M059J (cell line): ENCODE results near the gene C1orf174. TPM values are rescaled to one million over a fixed set of nuclear protein-coding genes. Genes with fewer than 3 reads are reported as not detected.
A peak's percentile ranks its signal among the peaks of the same experiment; 100 is the strongest.

Experiments
- DNase-seq: peaks from one replicate; pipeline ENCODE4 v3.0.0-alpha.2; 2012; ENCODE audit warnings: low read depth
- total RNA-seq: library from RNA; depleted of rRNA; stranded (reverse); fragments of >200 nt; shearing (Covaris generic); gene quantifications from 2 replicates; pipeline ENCODE4 v1.2.3, GENCODE V29; 2014; rRNA removed

Gene C1orf174
- total RNA-seq = 34.7 and 43.5 TPM in 2 replicates

GRCh38 chr1:3900150-3900968, at the start of gene C1orf174:
Gene C1orf174, minus strand, starts transcription at chr1:3900272. Its CDS starts 86 bp downstream, at chr1:3900186.
- peak; percentile 94 for DNase-seq

GRCh38 chr1:3948344-3948743, 48.3 kb upstream of the C1orf174 start:
- peak; percentile 38 for DNase-seq

- no peak for DNase-seq
Observed at GRCh38 chr1:3945916-3946840, 46.1 kb upstream of the C1orf174 start.

DNA sequence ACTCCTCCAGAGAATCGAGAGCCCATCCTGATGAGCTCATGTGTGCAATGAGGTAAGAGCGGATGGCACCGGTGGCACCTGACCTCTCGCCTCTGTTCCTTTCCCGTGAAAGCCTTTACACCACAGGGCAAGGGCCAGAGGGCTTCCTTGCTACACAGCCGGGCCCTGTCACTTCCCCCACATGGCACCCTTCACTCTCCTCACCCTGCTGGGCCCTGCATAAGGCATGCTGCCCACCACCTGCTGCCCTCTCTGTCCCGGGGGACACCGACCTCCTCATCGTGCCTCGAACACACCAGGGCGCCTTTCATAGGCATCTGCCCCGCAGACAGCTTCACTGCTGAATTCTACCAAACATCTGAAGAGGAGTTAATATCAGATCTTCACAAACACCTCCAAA, 45.1 kb upstream of the C1orf174 start:
- no peak for DNase-seq

- DNase-seq = no peak
Observed at GRCh38 chr1:3944578-3945125, 44.6 kb upstream of the C1orf174 start.

GRCh38 chr1:3943806-3944577, 43.9 kb upstream of the C1orf174 start:
- no peak for DNase-seq

DNA sequence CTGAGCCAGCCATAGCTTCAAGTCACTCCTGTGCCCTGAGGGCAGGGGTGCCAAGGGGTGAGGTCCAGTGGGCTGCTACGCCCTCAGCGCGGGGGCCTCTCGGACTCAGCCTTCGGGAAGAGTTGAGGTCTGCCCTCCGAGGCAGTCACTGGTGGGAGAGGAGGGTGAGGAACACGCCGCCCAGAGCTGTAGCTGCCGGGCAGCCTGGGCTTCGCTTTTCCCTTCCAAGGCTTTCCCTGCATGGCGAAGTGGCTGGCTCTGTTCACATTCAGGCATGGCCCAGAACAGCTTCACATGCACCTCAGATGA, 43.0 kb upstream of the C1orf174 start:
- DNase-seq = no peak

DNA sequence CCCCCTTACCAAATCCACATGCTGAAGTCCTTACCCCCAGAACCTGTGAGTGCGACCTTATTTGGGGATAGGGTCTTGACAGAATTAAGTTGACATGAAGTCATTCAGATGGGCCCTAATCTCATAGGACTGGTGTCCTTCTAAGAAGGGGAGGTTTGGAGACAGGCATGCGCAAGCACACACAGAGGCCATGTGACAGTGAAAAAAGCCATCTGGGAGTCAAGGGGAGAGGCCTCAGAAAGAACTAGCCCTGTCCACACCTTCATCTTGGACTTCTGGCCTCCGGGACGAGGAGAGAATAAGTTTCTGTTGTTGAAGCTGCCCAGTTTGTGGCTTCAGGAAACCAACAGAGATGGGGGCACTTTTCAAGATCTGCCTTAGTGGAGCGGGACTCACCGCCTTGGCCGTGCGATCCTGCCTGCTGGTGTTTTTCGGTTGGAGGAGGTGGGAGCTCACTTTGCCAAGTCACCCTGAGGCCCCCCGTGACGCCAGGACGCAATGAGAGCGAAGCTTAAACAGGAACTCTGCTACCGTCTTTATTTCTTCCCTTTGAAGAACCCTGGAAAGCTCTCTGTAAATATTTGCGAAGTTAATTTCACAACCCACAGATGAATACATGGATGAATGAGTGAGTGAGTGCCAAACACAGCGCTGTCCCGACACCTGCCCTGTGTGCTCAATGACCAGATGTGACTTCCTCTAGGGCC, 42.5 kb upstream of the C1orf174 start:
- DNase-seq = no peak

DNA sequence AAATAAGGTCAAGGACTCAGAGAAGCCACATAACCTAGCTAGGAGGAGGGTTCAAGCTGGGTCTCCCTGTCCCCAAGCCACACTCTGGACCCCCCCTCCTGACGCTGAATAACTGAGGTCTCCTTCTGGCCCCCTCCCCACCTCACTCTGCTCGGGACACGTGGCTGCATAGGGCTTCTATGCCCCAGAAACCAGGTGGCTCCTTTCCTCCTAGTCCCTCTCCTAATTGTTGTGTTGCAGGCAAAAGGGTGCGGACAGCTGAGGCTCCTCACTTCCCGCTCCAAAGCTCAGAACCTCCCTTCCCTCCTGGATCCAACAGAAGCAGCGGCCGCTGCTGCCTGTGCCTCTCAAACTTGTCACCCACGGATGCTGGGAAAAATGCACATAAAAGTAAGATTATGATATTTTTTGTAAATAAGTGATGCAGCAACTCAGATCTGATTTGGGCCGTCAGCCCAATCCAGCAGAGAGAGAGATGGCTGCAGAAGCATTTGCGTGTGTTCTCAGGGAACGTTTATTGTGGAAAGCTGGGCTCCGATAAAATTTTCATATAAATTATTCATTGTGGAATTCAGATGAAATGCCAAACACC, 40.8 kb upstream of the C1orf174 start:
- DNase-seq = no peak

- DNase-seq = no peak
Observed at GRCh38 chr1:3940081-3940753, 40.1 kb upstream of the C1orf174 start.

DNA sequence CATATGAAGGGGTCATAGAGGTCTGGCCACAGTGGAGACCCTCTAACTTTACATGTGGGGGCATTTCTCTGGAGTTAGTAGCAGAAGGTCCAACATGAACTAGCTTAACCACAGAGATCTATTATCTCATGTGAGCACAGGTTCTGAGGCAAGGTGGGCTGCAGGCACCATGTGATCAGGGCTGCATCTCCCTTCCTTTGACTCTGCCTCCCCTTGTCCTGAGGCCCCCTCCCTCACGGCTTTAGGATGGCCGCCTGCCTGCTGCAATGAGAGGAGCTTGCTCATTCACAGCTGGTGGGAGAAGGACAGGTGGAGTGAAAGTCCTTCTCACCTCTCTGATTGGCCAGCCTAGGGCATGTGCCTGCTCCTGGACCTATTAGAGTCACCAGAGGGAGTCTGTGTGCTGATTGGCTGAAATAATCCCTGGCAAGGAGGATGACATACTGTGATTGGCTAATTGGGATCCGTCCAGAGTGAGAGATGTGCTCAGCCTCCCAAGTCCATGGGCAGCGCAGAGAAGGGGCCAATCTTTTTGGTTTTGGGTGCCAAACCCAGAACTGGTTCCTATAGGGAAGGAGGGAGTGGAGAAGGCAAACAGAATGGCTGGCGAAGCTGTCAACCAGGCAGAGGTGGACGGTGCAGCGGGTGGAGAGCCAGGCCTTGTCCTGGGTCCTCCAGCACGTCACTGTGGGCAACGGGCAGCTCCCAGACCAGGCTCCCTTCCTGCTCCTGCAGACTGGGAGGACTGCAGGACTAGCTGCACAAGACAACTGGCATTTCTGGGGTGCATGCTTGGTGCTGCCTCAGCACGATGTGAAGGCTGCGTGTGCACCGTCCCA, 39.4 kb upstream of the C1orf174 start:
- no peak for DNase-seq

DNA sequence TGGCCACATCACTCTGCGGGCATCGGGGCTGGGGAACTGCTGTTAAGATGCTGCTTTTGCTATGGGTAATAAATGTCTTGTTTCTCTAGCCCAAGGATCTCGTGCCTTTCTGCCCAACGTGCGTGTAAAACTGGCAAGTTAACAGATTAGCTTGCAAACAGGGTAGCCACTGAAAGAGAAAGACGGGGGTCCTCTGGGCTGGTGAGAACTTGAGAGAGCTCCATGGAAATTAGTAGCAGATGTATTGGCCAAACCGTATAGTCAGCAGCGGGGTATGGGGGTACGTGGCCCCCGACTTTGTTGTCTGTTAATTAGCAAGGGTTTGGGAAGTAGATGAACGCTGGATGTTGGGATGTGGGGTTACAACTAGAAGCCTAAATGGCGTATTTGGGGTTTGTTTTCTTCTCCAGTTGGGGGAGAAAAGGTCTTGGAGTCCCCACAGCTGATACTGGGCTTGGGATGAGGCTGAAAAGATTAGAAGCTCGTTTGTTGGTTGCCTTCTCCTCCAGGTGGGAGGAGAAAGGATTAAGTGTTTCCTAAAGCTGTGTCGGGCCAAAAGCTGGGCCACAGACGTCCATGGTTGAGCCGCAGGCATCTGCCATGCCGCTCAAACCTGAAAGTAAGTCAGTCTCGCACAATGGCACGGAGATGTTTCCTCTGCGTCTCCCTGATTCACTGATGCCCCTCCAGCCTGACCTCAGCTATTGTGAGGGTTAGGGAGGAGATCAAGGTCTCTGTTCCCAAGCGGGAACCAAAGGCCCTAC, 32.3 kb upstream of the C1orf174 start:
- no peak for DNase-seq

DNA sequence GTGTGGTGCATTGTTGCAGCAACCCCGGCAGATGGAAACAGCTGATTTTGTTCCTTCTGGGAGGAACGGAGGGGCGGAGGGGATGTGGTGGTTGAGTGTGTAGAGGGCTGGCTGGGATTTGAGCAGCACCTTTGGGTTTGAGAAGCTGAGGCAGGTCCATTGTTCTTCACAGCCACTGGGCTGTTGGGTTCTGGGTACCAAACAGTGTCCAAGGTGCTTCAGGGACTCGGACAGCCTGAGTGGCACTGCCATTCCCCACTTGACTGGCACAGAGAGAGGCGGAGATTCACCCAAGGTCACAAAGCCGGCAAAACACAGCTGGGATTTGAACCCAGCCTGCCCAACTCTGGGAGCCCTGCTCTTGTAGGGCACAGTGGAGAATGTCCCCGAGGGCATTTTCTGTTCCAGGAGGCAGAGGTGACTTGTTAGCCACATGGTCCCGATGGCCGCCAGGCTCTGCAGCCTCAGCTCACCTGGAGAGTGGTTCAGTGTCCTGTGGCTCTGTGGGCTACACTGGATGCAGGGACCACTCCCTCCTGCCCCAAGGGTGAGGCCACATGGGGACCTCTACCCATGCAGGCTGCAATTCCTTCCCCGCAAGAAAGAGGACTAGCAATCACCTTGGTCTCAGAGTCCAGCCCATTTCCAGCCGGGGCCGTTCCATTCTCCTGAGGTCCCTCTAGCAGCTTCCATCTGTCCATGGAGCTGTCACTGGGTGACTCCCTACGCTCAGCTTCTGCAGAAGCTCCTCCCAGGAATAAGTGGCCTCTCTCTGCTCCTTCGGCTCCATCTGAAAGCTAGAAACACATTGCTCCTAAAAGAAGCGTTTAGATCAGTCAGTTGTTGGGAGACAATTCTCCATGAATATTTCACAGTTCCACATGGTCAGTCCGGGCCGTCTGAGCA, 31.2 kb upstream of the C1orf174 start:
- no peak for DNase-seq

- no peak for DNase-seq
Observed at GRCh38 chr1:3930301-3931006, 30.4 kb upstream of the C1orf174 start.

- DNase-seq = no peak
Observed at GRCh38 chr1:3929126-3929525, 29.1 kb upstream of the C1orf174 start.

- no peak for DNase-seq
Observed at GRCh38 chr1:3928586-3928985, 28.5 kb upstream of the C1orf174 start.

GRCh38 chr1:3926956-3927355, 26.9 kb upstream of the C1orf174 start:
- DNase-seq = no peak
